ENCODE measurements around the gene GPR137B.
"Not testable (repeated sequence)": the region's sequence is repeated elsewhere in the genome, so short reads cannot be mapped to it uniquely, and the experiment has no call there.

Gene GPR137B

GRCh38 chr1:236147521-236148469, 5.5 kb downstream of the GPR137B start:
- no peak for DNase-seq

- no peak for DNase-seq
These were observed 6.1 kb downstream of the GPR137B start for GRCh38 chr1:236148470-236148845.

GRCh38 chr1:236149003-236149595, 6.8 kb downstream of the GPR137B start:
- no peak for DNase-seq

GRCh38 chr1:236149696-236150228, 7.4 kb downstream of the GPR137B start:
- DNase-seq, result no peak

GRCh38 chr1:236150311-236150955, 8.1 kb downstream of the GPR137B start:
- DNase-seq, result no peak

GRCh38 chr1:236150986-236151385, 8.6 kb downstream of the GPR137B start:
- no peak for DNase-seq

- no peak for DNase-seq
These were observed 9.5 kb downstream of the GPR137B start for GRCh38 chr1:236151739-236152424.

GRCh38 chr1:236154126-236154525, 11.8 kb downstream of the GPR137B start:
- no peak for DNase-seq

- no peak for DNase-seq
These were observed 12.5 kb downstream of the GPR137B start for GRCh38 chr1:236154671-236155398.

- DNase-seq, result no peak
These were observed 13.0 kb downstream of the GPR137B start for GRCh38 chr1:236155399-236155767.

GRCh38 chr1:236155841-236156503, 13.6 kb downstream of the GPR137B start:
- DNase-seq, result no peak

GRCh38 chr1:236156512-236157208, 14.3 kb downstream of the GPR137B start:
- DNase-seq, result peak; percentile 66

GRCh38 chr1:236158072-236158471, 15.7 kb downstream of the GPR137B start:
- DNase-seq, result not testable (repeated sequence)

- no peak for DNase-seq
These were observed 16.4 kb downstream of the GPR137B start for GRCh38 chr1:236158719-236159118.

- DNase-seq, result no peak
These were observed 17.6 kb downstream of the GPR137B start for GRCh38 chr1:236159704-236160539.

- no peak for DNase-seq
These were observed 18.3 kb downstream of the GPR137B start for GRCh38 chr1:236160540-236161127.

- no peak for DNase-seq
These were observed 18.9 kb downstream of the GPR137B start for GRCh38 chr1:236161230-236161629.

- DNase-seq, result not testable (repeated sequence)
These were observed 19.4 kb downstream of the GPR137B start for GRCh38 chr1:236161755-236162154.

- no peak for DNase-seq
These were observed 21.3 kb downstream of the GPR137B start for GRCh38 chr1:236163463-236164153.

Measured in NCI-H146 (cell line).